ENCODE results near the gene CPNE5.

DNA sequence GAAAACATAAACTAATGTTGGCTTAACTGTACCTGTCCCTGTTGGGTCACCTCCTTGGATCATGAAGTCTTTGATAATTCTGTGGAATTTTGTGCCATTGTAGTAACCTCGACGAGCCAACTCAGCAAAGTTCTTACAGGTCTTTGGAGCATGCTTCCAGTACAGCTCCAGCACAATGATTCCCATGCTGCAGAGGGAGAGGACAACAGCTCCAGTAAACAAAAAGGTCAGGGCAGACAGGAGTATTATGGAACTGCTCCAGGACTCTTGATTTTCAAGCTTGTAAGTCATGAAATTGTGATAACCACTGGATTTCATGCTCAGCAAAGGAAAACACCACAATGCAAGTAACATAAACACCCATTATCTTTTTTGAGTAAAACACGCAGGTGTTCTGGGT is 32.4 kb upstream of the CPNE5 start:
- no peak for TF ChIP-seq CTCF (conservative IDR thresholded peaks at IDR 0.05; ENCODE audit: low read length)
- no peak for TF ChIP-seq EZH2phosphoT487 (IDR thresholded peaks at IDR 0.05; ENCODE audit: borderline replicate concordance)

Data from Loucy (cell line).